SK-N-MC (cell line): ENCODE results near the gene PTK7.
"Not testable (repeated sequence)": the region's sequence is repeated elsewhere in the genome, so short reads cannot be mapped to it uniquely, and the experiment has no call there.

Experiments
- DNase-seq: peaks from one replicate; pipeline ENCODE4 v3.0.0-alpha.2; 2011; ENCODE audit warnings: low read depth, low spot score
- H3K27ac ChIP-seq: fragments of 200-600 bp; sonication (generic); 2 replicates; pipeline ENCODE4 v1.5.1; 2016; ENCODE audit warnings: mixed run types
- H3K36me3 ChIP-seq: fragments of 200-600 bp; sonication (generic); 2 replicates; pipeline ENCODE4 v1.6.1; 2017; ENCODE audit warnings: antibody characterized with exemption, low read length, mixed read lengths; ENCODE audit not compliant: insufficient read depth
- H3K4me3 ChIP-seq: fragments of 200-600 bp; sonication (generic); 2 replicates; pipeline ENCODE4 v1.5.1; 2016
- H3K9ac ChIP-seq: fragments of 200-600 bp; sonication (generic); 2 replicates; pipeline ENCODE4 v1.8.0; 2017; ENCODE audit warnings: mixed run types, mixed read lengths; ENCODE audit not compliant: insufficient read length
- H3K9me3 ChIP-seq: fragments of 200-600 bp; sonication (generic); 2 replicates; pipeline ENCODE4 v1.6.1; 2017; ENCODE audit warnings: low read depth, mild to moderate bottlenecking, antibody characterized with exemption, low read length, moderate library complexity, mixed read lengths
- EZH2 ChIP-seq: fragments of 200-600 bp; sonication (generic); IDR thresholded peaks from one replicate; pipeline ENCODE4 v1.6.1; 2017; ENCODE audit warnings: antibody characterized with exemption
- FOXP2 ChIP-seq: optimal IDR thresholded peaks from 2 replicates; pipeline ENCODE3; 2011; ENCODE audit warnings: mild to moderate bottlenecking, moderate library complexity; ENCODE audit not compliant: insufficient read depth; ENCODE audit errors: extremely low read length, control extremely low read depth
- POLR2AphosphoS5 ChIP-seq: IDR thresholded peaks from 2 replicates; pipeline ENCODE4 v1.6.1; 2012; ENCODE audit warnings: mild to moderate bottlenecking, low read depth, low read length, borderline replicate concordance

PTK7 gene

GRCh38 chr6:43130429-43130828 is 54.3 kb downstream of the PTK7 start:
- Histone ChIP-seq H3K27ac (no peak overlapping the region), H3K9ac (no peak overlapping the region), H3K9me3 (no peaks in the 10 kb centered on the region), H3K4me3 (no peak overlapping the region), H3K36me3 (peaks cover 5% of the 10 kb centered on the region; the same call in 1 of the 2 replicates)
- DNase-seq = no peak
- TF ChIP-seq FOXP2 = no peak
- TF ChIP-seq EZH2 = no peak
- no peak for TF ChIP-seq POLR2AphosphoS5

DNA sequence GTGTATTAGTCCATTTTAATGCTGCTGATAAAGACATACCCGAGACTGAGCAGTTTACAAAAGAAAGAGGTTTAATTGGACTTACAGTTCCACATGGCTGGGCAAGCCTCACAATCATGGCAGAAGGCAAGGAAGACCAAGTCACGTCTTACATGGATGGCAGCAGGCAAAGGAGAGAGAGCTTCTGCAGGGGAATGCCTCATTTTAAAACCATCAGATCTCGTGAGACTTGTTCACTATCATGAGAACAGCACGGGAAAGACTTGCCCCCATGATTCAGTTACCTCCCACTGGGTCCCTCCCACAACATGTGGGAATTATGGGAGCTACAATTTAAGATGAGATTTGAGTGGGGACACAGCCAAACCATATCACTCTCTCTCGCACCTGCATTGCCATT is 55.3 kb downstream of the PTK7 start:
- not testable (repeated sequence) for H3K36me3 ChIP-seq, H3K4me3 ChIP-seq, H3K9ac ChIP-seq, H3K27ac ChIP-seq, DNase-seq, H3K9me3 ChIP-seq

DNA sequence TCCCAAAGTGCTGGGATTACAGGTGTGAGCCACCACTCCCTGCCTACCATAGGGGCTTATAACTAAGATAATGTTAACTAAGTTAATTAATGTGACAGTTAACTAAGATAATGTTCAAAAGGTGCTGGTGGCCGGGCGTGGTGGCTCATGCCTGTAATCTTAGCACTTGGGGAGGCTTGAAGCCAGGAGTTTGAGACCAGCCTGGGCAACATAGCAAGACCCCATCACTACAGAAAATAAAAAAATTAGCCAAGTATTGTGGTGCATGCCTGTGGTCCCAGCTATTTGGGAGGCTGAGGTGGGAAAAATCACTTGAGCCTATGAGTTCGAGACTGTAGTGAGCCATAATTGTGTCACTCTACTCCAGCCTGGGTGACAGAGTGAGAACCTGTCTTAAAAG is 62.2 kb downstream of the PTK7 start:
- Histone ChIP-seq H3K9ac (no peak overlapping the region), H3K27ac (no peak overlapping the region), H3K4me3 (no peak overlapping the region), H3K36me3 (no peaks in the 10 kb centered on the region), H3K9me3 (no peaks in the 10 kb centered on the region)
- DNase-seq = no peak
- no peak for TF ChIP-seq EZH2
- no peak for TF ChIP-seq FOXP2
- TF ChIP-seq POLR2AphosphoS5 = no peak

- not testable (repeated sequence) for H3K9me3 ChIP-seq, H3K9ac ChIP-seq, DNase-seq, H3K36me3 ChIP-seq, H3K4me3 ChIP-seq, H3K27ac ChIP-seq
These were observed 63.9 kb downstream of the PTK7 start for GRCh38 chr6:43139973-43140372.

GRCh38 chr6:43141644-43142043 is 65.5 kb downstream of the PTK7 start:
- H3K27ac ChIP-seq = no peak overlapping the region
- H3K9me3 ChIP-seq = no peaks in the 10 kb centered on the region
- H3K9ac ChIP-seq = no peak overlapping the region
- TF ChIP-seq POLR2AphosphoS5 = no peak
- TF ChIP-seq EZH2 = no peak
- no peak for TF ChIP-seq FOXP2
- H3K4me3 ChIP-seq = no peak overlapping the region
- H3K36me3 ChIP-seq = peaks cover 4% of the 10 kb centered on the region; the same call in 1 of the 2 replicates
- no peak for DNase-seq

GRCh38 chr6:43142101-43142500 is 66.0 kb downstream of the PTK7 start:
- Histone ChIP-seq H3K4me3 (no peak overlapping the region), H3K9me3 (no peaks in the 10 kb centered on the region), H3K27ac (no peak overlapping the region), H3K9ac (no peak overlapping the region), H3K36me3 (peaks cover 7% of the 10 kb centered on the region; the same call in 1 of the 2 replicates)
- DNase-seq = no peak
- TF ChIP-seq EZH2 (no peak), FOXP2 (no peak), POLR2AphosphoS5 (no peak)

DNA sequence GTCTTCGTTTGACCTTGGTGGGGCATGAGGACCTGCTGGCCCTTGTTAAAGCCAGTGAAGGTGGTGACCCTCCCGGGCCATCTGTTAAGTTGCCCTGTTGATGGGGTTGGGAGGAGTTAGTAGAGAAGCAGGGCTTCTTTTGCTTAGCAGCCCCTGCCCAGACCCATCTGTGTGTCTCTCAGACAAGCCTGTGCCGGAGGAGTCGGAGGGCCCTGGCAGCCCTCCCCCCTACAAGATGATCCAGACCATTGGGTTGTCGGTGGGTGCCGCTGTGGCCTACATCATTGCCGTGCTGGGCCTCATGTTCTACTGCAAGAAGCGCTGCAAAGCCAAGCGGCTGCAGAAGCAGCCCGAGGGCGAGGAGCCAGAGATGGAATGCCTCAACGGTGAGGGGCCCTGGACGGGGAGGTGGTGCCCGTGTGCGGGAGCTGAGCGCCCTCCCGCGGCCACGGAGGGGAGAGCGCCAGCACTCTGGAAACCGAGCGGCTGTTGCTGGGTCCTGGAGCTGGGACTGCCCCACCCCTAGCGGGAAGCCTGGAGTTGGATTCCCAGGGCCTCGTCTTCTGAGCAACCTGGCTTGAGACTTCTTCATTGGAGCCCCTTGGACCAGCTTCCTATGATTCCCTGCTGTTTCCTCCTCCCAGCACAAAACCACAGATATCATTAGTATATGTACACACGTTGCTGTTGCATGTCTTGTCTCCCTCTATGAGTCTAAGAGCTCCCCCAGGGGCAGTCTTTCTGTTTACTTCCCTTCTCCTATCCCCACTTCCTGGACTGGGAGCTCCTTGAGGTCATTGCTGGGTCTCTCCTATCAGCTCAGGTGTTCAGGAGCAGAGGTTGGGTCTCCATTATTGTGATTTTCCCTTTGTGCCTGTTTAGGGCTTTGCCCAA is 67.4 kb downstream of the PTK7 start:
- Histone ChIP-seq H3K4me3 (peak overlapping the region; percentile 55), H3K9me3 (no peaks in the 10 kb centered on the region), H3K9ac (peak overlapping the region; percentile 32), H3K27ac (no peak overlapping the region), H3K36me3 (peaks cover 7% of the 10 kb centered on the region; the same call in 1 of the 2 replicates)
- peak; percentile 50 for DNase-seq
- TF ChIP-seq FOXP2 (no peak), POLR2AphosphoS5 (no peak), EZH2 (no peak)

- no peak for TF ChIP-seq EZH2
- TF ChIP-seq FOXP2 = no peak
- no peak for TF ChIP-seq POLR2AphosphoS5
- Histone ChIP-seq H3K27ac (no peak overlapping the region), H3K4me3 (no peak overlapping the region), H3K36me3 (peaks cover 7% of the 10 kb centered on the region; the same call in 1 of the 2 replicates), H3K9me3 (no peaks in the 10 kb centered on the region), H3K9ac (no peak overlapping the region)
- no peak for DNase-seq
These were observed 68.8 kb downstream of the PTK7 start for GRCh38 chr6:43144879-43145278.

DNA sequence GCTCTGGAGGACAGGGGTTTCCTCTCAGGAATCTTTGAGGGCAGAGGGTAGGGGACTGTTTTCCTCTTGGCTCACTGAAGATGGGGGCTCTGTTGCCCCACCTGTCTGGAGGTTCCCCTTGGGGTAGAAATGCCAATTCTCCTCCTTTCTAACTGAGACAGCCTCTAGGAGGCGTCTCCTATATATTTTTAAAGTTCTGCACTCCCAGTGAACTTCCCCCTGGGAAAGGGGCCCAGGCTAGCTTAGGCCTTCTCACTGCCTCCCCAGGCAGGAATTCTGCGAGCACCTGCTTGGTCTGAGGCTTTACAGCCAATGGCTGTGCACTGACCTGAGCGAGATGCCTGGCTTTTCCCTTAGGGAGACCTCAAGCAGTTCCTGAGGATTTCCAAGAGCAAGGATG is 70.1 kb downstream of the PTK7 start:
- Histone ChIP-seq H3K36me3 (peaks cover 7% of the 10 kb centered on the region; the same call in 1 of the 2 replicates), H3K9ac (no peak overlapping the region)
- no peak for DNase-seq

More for the DNA sequence above, 70.1 kb downstream of the PTK7 start:
- Histone ChIP-seq H3K27ac (no peak overlapping the region), H3K4me3 (no peak overlapping the region), H3K9me3 (no peaks in the 10 kb centered on the region)
- no peak for TF ChIP-seq FOXP2
- TF ChIP-seq POLR2AphosphoS5 = no peak
- no peak for TF ChIP-seq EZH2
